ENCODE measurements around the gene TDRD6. TPM values are rescaled to one million over a fixed set of nuclear protein-coding genes. Genes with fewer than 3 reads are reported as not detected.

The TDRD6 gene
- total and polyA plus RNA-seq, 12 donors: 0.18 to 1.7 (median 0.59) TPM

DNA sequence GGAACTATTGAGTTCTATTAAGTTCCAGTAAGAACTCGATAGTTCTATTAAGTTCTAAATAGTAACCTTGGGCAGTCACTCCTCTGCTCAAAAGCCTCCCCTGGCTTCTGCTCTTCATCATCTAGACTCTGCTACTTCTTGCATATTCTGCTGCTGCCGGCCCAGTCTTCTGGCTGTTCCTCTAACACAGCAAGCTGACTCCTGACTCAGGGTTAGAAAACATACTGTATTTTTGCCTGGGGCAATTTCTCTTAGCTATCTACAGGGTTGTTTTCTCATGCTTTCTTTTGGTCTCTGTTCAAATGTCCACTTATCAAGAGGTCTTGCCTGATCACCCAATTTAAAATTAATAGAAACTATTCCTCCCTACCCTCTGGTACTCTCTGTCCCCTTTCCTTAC, 20.3 kb upstream of the TDRD6 start:
- Histone ChIP-seq H3K27me3 (no peaks in the 10 kb centered on the region), H3K27ac (no peak overlapping the region), H3K4me3 (no peak overlapping the region), H3K4me1 (replicated peaks in 1 of 2) (no peaks in the 10 kb centered on the region), H3K36me3 (replicated peaks in 1 of 2) (peaks cover 0 to 5% of the 10 kb centered on the region in 2 donors), H3K9me3 (replicated peaks in 1 of 3) (no peaks in the 10 kb centered on the region)
- TF ChIP-seq POLR2A (IDR thresholded peaks at IDR 0.05): no peak
- TF ChIP-seq, protein P1, sequence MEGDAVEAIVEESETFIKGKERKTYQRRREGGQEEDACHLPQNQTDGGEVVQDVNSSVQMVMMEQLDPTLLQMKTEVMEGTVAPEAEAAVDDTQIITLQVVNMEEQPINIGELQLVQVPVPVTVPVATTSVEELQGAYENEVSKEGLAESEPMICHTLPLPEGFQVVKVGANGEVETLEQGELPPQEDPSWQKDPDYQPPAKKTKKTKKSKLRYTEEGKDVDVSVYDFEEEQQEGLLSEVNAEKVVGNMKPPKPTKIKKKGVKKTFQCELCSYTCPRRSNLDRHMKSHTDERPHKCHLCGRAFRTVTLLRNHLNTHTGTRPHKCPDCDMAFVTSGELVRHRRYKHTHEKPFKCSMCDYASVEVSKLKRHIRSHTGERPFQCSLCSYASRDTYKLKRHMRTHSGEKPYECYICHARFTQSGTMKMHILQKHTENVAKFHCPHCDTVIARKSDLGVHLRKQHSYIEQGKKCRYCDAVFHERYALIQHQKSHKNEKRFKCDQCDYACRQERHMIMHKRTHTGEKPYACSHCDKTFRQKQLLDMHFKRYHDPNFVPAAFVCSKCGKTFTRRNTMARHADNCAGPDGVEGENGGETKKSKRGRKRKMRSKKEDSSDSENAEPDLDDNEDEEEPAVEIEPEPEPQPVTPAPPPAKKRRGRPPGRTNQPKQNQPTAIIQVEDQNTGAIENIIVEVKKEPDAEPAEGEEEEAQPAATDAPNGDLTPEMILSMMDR (IDR thresholded peaks at IDR 0.05): no peak
- intact Hi-C loops (cut with DNase I): no loop called here
- WGBS, 4 donors: 85 to 93% (median 92%) methylated on average over 2 of the region's 2 CpGs
- DNase-seq: no peak

DNA sequence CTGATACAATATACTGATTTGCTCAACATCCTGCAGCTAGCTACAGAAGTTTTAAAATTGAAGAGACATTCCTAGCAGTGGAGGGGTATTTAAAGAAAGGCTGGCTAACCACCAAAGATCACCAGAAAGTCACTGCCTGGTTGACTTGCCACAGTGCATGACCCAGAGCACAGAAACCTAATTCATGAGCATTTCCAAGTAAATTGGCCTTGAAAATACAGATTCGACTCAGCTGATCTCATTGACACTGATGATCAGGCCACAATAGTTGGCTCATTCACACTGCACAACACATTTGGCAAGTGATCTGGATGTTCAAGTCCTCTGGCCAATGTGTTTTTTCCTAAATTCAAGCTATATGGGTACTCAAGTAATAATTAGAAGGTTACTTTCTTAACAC, 13.3 kb upstream of the TDRD6 start:
- no peak for DNase-seq
- Histone ChIP-seq H3K4me1 (replicated peaks in 1 of 2) (no peaks in the 10 kb centered on the region), H3K36me3 (replicated peaks in 1 of 2) (peaks cover 0 to 8% of the 10 kb centered on the region in 2 donors), H3K27ac (no peak overlapping the region), H3K27me3 (no peaks in the 10 kb centered on the region), H3K9me3 (replicated peaks in 1 of 3) (no peaks in the 10 kb centered on the region), H3K4me3 (no peak overlapping the region)
- intact Hi-C loops (cut with DNase I): no loop called here
- WGBS, 4 donors: 24 to 53% (median 38%) methylated on average over 1 of the region's 1 CpG
- TF ChIP-seq POLR2A (IDR thresholded peaks at IDR 0.05): no peak
- TF ChIP-seq, protein P1 (IDR thresholded peaks at IDR 0.05): no peak

DNA sequence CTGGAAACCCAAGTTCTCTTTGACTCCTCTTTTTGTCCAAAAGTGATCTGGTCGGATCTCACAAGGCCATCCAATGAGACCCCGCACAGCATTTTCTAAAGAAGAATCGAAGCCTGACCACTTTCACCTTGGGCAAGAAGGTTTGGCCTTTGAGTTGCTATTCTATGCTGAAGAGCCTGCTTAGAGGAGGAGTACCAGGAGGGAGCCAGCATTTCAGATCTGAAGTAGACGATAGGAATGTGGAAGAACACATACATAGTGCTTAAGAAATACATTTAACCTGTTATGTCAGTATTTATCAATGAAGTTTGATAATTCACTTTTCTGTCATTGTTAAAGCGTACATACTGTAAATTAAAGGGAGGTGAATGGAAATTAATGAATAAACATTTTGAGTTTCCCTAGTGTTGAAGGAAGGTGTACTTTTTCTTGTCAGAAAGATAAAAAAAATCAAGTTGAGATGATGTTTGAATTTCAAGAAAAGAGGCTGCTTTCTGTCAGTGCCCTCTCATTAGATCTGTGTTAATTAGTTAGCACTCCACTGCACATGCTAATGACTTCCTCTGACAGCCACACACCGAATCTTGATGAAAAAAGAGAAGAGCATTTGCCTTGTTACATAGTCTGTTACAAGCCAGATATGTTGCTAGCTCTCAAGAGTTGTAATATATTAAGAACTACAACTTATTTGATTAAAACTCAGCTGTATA, 10.9 kb upstream of the TDRD6 start:
- intact Hi-C loops (cut with DNase I): no loop called here
- no peak for DNase-seq
- Histone ChIP-seq H3K27ac (no peak overlapping the region), H3K9me3 (replicated peaks in 1 of 3) (no peaks in the 10 kb centered on the region), H3K27me3 (no peaks in the 10 kb centered on the region), H3K4me3 (no peak overlapping the region), H3K4me1 (replicated peaks in 1 of 2) (no peaks in the 10 kb centered on the region), H3K36me3 (replicated peaks in 1 of 2) (peaks cover 0 to 8% of the 10 kb centered on the region in 2 donors)
- TF ChIP-seq, protein P1 (IDR thresholded peaks at IDR 0.05): no peak
- TF ChIP-seq POLR2A (IDR thresholded peaks at IDR 0.05): no peak
- WGBS, 4 donors: 90 to 96% (median 93%) methylated on average over 6 of the region's 6 CpGs

DNA sequence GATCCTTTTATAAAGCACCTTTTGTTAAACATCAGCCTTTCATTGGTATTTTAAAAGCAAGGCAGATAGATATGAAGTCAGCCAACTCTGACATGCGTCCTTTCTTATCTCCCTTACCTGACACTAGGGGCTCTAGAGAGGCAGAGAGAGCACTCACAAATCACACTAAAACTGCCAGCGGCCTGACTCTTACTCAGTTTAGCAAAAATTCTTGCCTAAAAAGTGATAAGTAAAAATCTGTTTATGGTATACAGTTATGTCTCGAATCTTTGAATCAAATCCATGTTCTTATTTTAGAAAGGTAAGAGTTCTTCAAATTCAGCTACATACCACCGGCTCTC, 10.4 kb upstream of the TDRD6 start:
- intact Hi-C loops (cut with DNase I): no loop called here
- no peaks in the 10 kb centered on the region for H3K27me3 ChIP-seq
- H3K4me1 ChIP-seq (replicated peaks in 1 of 2): no peaks in the 10 kb centered on the region
- TF ChIP-seq POLR2A (IDR thresholded peaks at IDR 0.05): no peak
- TF ChIP-seq, protein P1 (IDR thresholded peaks at IDR 0.05): no peak
- 87 to 91% (median 88%) methylated on average over 4 of the region's 4 CpGs for WGBS, 4 donors
- no peak for DNase-seq
- no peaks in the 10 kb centered on the region for H3K9me3 ChIP-seq (replicated peaks in 1 of 3)
- no peak overlapping the region for H3K4me3 ChIP-seq
- H3K36me3 ChIP-seq (replicated peaks in 1 of 2): peaks cover 0 to 8% of the 10 kb centered on the region in 2 donors
- no peak overlapping the region for H3K27ac ChIP-seq
